ENCODE measurements around the gene BRCC3.

The BRCC3 gene

DNA sequence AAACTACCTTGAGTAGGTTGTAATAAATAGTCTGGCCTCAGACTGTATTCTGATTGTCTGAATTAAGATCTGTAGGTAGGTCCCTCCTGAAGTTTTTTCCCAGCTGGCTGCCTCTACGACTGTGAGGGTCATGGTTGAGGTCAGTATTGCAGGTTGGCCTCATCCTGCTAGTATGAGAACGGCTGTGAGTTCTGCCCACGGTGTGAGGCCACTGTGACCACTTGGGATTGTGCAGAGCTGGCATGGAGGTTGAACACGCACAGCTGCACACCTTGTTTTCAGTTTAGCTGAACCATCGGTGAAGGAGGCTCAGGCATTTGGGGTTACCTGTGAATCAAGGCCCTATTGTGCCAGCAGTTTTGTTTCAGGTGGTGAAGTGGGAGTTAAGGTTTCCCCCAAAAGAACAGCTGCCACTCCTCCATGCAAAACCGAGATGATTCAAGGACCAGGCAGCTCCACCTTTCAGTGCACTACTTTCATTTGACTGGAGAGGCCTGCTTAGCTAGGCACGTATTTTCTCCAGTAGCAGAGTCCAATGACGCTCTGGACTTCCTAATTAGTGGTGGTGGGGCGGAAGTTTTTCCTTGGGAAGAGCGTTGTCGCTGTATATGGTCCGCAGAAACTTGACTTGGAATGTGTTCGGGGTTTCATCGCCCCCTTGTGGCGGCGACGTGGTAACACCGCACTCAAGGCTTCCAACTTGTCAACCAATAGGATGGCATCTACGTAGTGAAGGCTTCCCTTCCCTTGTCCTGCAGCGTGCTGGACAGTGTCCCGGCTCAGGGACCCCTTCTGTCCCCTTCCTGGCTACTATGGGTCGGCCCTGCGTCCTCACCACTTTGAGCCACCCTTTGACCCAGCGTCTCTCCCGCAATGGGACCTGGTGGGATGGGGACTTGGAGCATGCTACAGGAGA, 14.2 kb upstream of the BRCC3 start:
- Histone ChIP-seq H3K9me3 (ENCODE audit: control insufficient read depth, low read length) (no peaks in the 10 kb centered on the region), H3K4me1 (ENCODE audit: control insufficient read depth, insufficient read depth, low read length, poor library complexity, severe bottlenecking) (peaks cover 9% of the 10 kb centered on the region), H3K4me3 (ENCODE audit: insufficient read depth, low read depth, low read length, poor library complexity, severe bottlenecking) (peak overlapping the region; percentile 40), H3K36me3 (ENCODE audit: control insufficient read depth, insufficient read depth, low read length) (peaks cover 4% of the 10 kb centered on the region), H3K27me3 (replicated peaks; ENCODE audit: control insufficient read depth, insufficient read depth, low read length, poor library complexity, severe bottlenecking) (no peaks in the 10 kb centered on the region), H3K27ac (ENCODE audit: insufficient read depth, low read length, poor library complexity, severe bottlenecking) (peak overlapping the region; percentile 22)
- DNase-seq: peak; percentile 22 to 37 (median 27)

DNA sequence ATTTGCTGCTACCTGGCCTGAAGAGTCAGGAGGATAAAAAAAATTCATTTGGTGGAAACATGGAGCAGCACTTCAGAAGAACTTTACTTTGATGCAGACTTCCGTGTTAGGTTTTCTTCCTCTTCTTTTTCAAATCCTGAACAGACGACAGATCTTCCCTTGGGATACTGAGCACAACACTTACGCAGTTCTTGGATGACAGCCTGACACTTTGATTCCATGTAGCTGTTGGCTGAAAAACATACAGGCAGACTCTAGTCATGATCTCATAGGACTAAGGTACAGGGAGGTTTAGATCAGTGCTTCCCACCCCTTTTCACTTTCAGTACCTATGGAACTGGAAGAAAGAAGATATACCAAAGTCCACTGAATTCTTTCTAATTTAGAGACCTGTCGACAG, 9.5 kb upstream of the BRCC3 start:
- peaks cover 5% of the 10 kb centered on the region for H3K4me1 ChIP-seq (ENCODE audit: control insufficient read depth, insufficient read depth, low read length, poor library complexity, severe bottlenecking)
- no peaks in the 10 kb centered on the region for H3K27me3 ChIP-seq (replicated peaks; ENCODE audit: control insufficient read depth, insufficient read depth, low read length, poor library complexity, severe bottlenecking)
- H3K4me3 ChIP-seq (ENCODE audit: insufficient read depth, low read depth, low read length, poor library complexity, severe bottlenecking): no peak overlapping the region
- H3K27ac ChIP-seq (ENCODE audit: insufficient read depth, low read length, poor library complexity, severe bottlenecking): no peak overlapping the region
- no peaks in the 10 kb centered on the region for H3K36me3 ChIP-seq (ENCODE audit: control insufficient read depth, insufficient read depth, low read length)
- H3K9me3 ChIP-seq (ENCODE audit: control insufficient read depth, low read length): no peaks in the 10 kb centered on the region
- no peak for DNase-seq

DNA sequence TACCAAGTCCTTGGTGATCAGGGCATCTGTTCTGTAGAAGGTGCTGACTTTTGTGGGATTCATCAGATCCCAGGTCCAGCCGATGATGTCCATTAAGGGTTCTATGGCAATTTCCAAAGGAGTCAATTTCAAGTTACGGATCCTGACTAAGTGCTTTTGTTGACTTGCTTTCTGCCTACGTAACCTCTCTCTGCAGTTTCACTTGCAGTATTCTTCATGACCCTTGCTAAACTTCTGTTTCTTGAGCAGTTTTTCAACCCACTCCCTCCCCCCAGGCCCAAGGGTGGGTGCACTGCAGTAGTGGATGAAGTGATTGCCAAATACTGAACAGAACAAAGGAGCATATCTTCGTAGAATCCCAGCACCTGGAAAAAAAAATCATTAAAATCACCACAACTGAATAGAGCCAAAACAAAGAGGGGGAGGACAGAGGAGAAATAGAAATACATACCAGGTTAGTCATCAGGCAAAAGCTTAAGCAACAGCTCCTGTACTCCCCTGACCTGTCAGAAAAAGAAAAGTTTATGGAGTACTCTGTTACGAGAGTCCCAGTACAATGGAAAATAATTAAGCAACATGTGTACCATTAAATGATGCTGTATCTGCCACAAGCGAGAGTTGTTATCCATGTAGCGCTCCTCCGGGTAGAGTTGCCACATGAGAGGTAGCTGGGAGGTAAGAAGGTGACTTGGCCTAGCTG, 6.1 kb upstream of the BRCC3 start:
- no peaks in the 10 kb centered on the region for H3K4me1 ChIP-seq (ENCODE audit: control insufficient read depth, insufficient read depth, low read length, poor library complexity, severe bottlenecking)
- H3K27me3 ChIP-seq (replicated peaks; ENCODE audit: control insufficient read depth, insufficient read depth, low read length, poor library complexity, severe bottlenecking): no peaks in the 10 kb centered on the region
- H3K9me3 ChIP-seq (ENCODE audit: control insufficient read depth, low read length): no peaks in the 10 kb centered on the region
- H3K27ac ChIP-seq (ENCODE audit: insufficient read depth, low read length, poor library complexity, severe bottlenecking): no peak overlapping the region
- no peaks in the 10 kb centered on the region for H3K36me3 ChIP-seq (ENCODE audit: control insufficient read depth, insufficient read depth, low read length)
- H3K4me3 ChIP-seq (ENCODE audit: insufficient read depth, low read depth, low read length, poor library complexity, severe bottlenecking): no peak overlapping the region
- DNase-seq: no peak

DNA sequence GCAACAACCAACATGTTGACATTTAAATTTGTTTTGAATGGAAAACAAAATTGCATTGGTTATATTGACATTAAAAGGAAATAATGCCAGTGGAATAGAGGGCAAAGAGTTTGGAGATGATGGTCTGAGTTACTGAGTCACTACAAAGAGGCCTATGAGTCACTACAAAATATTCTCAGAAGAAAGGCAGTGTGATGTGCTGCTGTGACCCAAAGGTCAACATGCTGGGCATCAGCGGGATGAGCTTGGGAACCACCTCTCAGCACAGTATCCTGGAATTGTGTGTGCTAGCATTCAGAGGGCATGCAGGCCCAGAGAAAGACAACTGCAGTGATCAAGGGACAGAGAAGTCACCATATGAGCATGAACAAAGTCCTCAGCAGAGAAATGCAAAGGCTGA, 3.1 kb upstream of the BRCC3 start:
- Histone ChIP-seq H3K27me3 (replicated peaks; ENCODE audit: control insufficient read depth, insufficient read depth, low read length, poor library complexity, severe bottlenecking) (no peaks in the 10 kb centered on the region), H3K4me1 (ENCODE audit: control insufficient read depth, insufficient read depth, low read length, poor library complexity, severe bottlenecking) (peaks cover 1% of the 10 kb centered on the region), H3K9me3 (ENCODE audit: control insufficient read depth, low read length) (no peaks in the 10 kb centered on the region), H3K27ac (ENCODE audit: insufficient read depth, low read length, poor library complexity, severe bottlenecking) (no peak overlapping the region), H3K4me3 (ENCODE audit: insufficient read depth, low read depth, low read length, poor library complexity, severe bottlenecking) (no peak overlapping the region), H3K36me3 (ENCODE audit: control insufficient read depth, insufficient read depth, low read length) (no peaks in the 10 kb centered on the region)
- DNase-seq: no peak

DNA sequence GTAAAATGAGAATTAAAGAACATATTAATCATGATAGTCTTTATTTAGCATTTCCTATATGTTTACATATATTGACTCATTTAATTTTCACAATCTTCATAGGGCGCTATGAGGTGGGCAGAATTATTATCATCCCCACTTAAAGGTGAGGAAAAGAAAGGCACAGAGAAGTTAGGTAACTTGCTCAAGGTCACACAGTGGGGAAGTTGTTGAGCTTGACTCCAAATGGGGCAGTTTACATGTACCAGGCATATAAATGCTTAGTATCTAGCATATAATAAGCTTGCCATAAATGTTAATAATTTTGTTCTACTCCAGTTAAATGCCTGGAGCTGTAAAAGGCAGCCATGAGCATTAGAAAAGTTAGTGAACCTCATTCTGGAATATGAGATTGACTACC, 1.9 kb upstream of the BRCC3 start:
- no peaks in the 10 kb centered on the region for H3K27me3 ChIP-seq (replicated peaks; ENCODE audit: control insufficient read depth, insufficient read depth, low read length, poor library complexity, severe bottlenecking)
- no peak overlapping the region for H3K4me3 ChIP-seq (ENCODE audit: insufficient read depth, low read depth, low read length, poor library complexity, severe bottlenecking)
- no peak overlapping the region for H3K27ac ChIP-seq (ENCODE audit: insufficient read depth, low read length, poor library complexity, severe bottlenecking)

DNA sequence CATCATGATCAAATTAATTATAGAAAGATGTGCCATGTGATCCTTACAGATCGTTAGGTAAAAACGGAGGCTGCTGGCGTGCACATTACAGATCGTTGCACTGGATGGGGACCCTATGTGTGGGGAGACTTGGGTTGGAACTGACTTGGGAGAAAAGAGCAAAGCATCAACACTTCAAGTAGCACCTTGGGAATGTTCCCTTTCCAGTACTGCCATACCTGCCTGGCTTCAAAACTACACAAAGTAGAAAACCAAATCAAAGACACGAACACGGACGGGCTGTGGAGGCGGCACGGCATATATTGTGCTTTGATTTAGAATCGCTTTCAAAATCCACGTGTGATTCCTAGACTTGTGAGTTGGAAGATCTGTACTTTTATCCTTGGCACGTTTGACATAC, 1.3 kb upstream of the BRCC3 start:
- H3K27me3 ChIP-seq (replicated peaks; ENCODE audit: control insufficient read depth, insufficient read depth, low read length, poor library complexity, severe bottlenecking): no peaks in the 10 kb centered on the region
- H3K9me3 ChIP-seq (ENCODE audit: control insufficient read depth, low read length): no peaks in the 10 kb centered on the region
- H3K36me3 ChIP-seq (ENCODE audit: control insufficient read depth, insufficient read depth, low read length): no peaks in the 10 kb centered on the region
- peaks cover 3% of the 10 kb centered on the region for H3K4me1 ChIP-seq (ENCODE audit: control insufficient read depth, insufficient read depth, low read length, poor library complexity, severe bottlenecking)
- DNase-seq: no peak
- H3K27ac ChIP-seq (ENCODE audit: insufficient read depth, low read length, poor library complexity, severe bottlenecking): peak overlapping the region; percentile 76
- peak overlapping the region; percentile 64 for H3K4me3 ChIP-seq (ENCODE audit: insufficient read depth, low read depth, low read length, poor library complexity, severe bottlenecking)

More for the DNA sequence above, 1.9 kb upstream of the BRCC3 start:
- Histone ChIP-seq H3K36me3 (ENCODE audit: control insufficient read depth, insufficient read depth, low read length) (no peaks in the 10 kb centered on the region), H3K4me1 (ENCODE audit: control insufficient read depth, insufficient read depth, low read length, poor library complexity, severe bottlenecking) (peaks cover 3% of the 10 kb centered on the region), H3K9me3 (ENCODE audit: control insufficient read depth, low read length) (no peaks in the 10 kb centered on the region)
- DNase-seq: no peak

DNA sequence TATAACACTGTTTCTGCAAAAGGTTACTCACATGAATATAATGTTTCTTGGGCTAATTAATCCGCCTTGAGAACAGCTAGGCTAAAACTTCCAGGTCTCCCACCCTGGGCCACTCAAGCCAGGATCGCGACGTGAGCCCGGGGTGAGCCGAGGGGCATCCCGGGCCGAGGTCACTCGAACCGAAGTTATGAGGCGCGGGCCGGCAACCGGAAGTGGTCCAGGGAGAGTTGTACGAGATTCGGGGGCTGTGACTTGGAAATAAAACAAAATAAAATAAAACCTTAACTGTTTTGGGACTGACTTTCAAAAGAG, 689 bp upstream of the BRCC3 start:
- Histone ChIP-seq H3K27ac (ENCODE audit: insufficient read depth, low read length, poor library complexity, severe bottlenecking) (peak overlapping the region; percentile 76), H3K27me3 (replicated peaks; ENCODE audit: control insufficient read depth, insufficient read depth, low read length, poor library complexity, severe bottlenecking) (no peaks in the 10 kb centered on the region), H3K4me1 (ENCODE audit: control insufficient read depth, insufficient read depth, low read length, poor library complexity, severe bottlenecking) (peaks cover 3% of the 10 kb centered on the region), H3K9me3 (ENCODE audit: control insufficient read depth, low read length) (no peaks in the 10 kb centered on the region), H3K36me3 (ENCODE audit: control insufficient read depth, insufficient read depth, low read length) (peaks cover 4% of the 10 kb centered on the region), H3K4me3 (ENCODE audit: insufficient read depth, low read depth, low read length, poor library complexity, severe bottlenecking) (peak overlapping the region; percentile 64)
- DNase-seq: no peak

DNA sequence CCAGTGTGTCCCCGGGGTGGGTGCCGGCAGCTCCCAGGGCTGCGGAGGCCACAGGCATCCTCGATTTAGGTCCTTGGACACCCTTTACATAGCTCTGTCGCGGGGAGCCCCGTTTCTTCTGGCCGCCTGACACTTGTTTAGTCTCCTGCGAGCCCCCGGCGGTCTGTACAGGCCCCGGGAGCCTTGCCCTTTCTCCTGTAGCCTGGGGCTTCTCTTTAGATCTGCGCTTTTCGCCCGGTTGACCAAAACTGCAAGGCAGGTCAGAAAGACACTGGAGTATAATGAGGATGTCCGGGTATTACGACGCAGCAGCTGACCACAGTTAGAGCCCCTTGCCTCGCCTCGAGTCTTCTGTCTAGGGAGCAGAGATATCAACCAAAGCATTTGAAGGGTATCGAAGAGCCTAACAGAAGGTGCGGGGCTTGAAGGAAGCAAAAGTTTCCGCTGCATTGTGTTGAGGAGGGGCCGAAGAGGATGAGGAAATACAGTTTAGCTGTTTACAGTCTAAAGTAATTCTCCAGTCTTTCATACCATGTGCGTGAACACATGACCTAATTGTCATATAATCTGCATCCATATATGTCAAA, 479 bp downstream of the BRCC3 start:
- H3K4me3 ChIP-seq (ENCODE audit: insufficient read depth, low read depth, low read length, poor library complexity, severe bottlenecking): peak overlapping the region; percentile 47
- peaks cover 3% of the 10 kb centered on the region for H3K4me1 ChIP-seq (ENCODE audit: control insufficient read depth, insufficient read depth, low read length, poor library complexity, severe bottlenecking)
- H3K27ac ChIP-seq (ENCODE audit: insufficient read depth, low read length, poor library complexity, severe bottlenecking): peak overlapping the region; percentile 71
- peaks cover 8% of the 10 kb centered on the region for H3K36me3 ChIP-seq (ENCODE audit: control insufficient read depth, insufficient read depth, low read length)
- no peaks in the 10 kb centered on the region for H3K9me3 ChIP-seq (ENCODE audit: control insufficient read depth, low read length)
- DNase-seq: no peak
- H3K27me3 ChIP-seq (replicated peaks; ENCODE audit: control insufficient read depth, insufficient read depth, low read length, poor library complexity, severe bottlenecking): no peaks in the 10 kb centered on the region

DNA sequence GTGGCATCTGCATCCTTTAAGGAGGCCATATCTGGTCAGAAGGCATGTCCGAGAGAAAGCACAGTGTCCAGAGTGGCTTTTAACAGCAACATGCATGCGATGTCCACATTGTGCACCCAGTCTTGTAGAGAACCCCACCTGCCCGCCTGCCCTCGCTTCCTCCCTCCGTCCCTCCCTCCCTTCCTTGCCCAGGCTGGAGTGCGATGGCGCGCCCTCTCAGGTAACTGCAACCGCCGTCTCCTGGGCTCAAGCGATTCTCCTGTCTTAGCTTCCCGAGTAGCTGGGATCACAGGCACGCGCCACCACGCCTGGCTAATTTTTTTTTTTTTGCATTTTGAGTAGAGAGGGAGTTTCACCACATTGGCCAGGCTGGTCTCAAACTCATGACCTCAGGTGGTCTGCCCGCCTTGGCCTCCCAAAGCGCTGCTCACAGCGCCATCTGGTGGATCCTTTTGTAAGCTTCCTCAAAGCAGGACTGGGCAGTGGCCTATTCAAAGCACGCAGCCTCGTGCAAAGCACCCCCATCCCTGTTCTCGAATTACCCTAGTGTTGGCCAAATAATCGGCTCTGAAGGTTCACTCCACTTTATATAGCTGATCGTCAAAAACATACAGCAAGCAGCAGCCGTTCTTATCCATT, 15.0 kb downstream of the BRCC3 start:
- no peak overlapping the region for H3K4me3 ChIP-seq (ENCODE audit: insufficient read depth, low read depth, low read length, poor library complexity, severe bottlenecking)
- H3K27me3 ChIP-seq (replicated peaks; ENCODE audit: control insufficient read depth, insufficient read depth, low read length, poor library complexity, severe bottlenecking): no peaks in the 10 kb centered on the region
- H3K27ac ChIP-seq (ENCODE audit: insufficient read depth, low read length, poor library complexity, severe bottlenecking): no peak overlapping the region
- DNase-seq: peak in 1 of 3 donors; percentile 23
- no peaks in the 10 kb centered on the region for H3K9me3 ChIP-seq (ENCODE audit: control insufficient read depth, low read length)
- H3K36me3 ChIP-seq (ENCODE audit: control insufficient read depth, insufficient read depth, low read length): no peaks in the 10 kb centered on the region
- H3K4me1 ChIP-seq (ENCODE audit: control insufficient read depth, insufficient read depth, low read length, poor library complexity, severe bottlenecking): no peaks in the 10 kb centered on the region
